Measurements from ENCODE around the gene PTHLH. TPM values are rescaled to one million over a fixed set of nuclear protein-coding genes. Genes with fewer than 3 reads are reported as not detected.
A peak's percentile ranks its signal among the peaks of the same experiment; 100 is the strongest.

The PTHLH gene
- total RNA-seq, 2 experiments from 2014 or later: not detected

GRCh38 chr12:27957366-27957765 is 15.2 kb downstream of the PTHLH start:
- CTCF ChIA-PET: interaction anchor here (0.6 kb wide), 1 partner anchor 17 kb away, joined by 3 read pairs; no protein-coding TSS in a partner anchor
- no peak overlapping the region for H3K4me3 Mint-ChIP-seq
- H3K9me3 Mint-ChIP-seq (ENCODE audit: insufficient read depth): no peaks in the 10 kb centered on the region
- no peaks in the 10 kb centered on the region for H3K36me3 Mint-ChIP-seq (ENCODE audit: low read depth)
- no peaks in the 10 kb centered on the region for H3K4me1 Mint-ChIP-seq (ENCODE audit: low read depth)
- no peak overlapping the region for H3K27ac Mint-ChIP-seq
- ATAC-seq: no peak
- POLR2A ChIA-PET: no interaction called here
- H3K27me3 Mint-ChIP-seq (ENCODE audit: low read depth): peaks cover 31% of the 10 kb centered on the region
- no peak for DNase-seq

- no peak for DNase-seq
- no peak overlapping the region for H3K27ac Mint-ChIP-seq
- ChIA-PET POLR2A (no interaction called here), CTCF (no interaction called here)
- no peak for ATAC-seq
- no peaks in the 10 kb centered on the region for H3K36me3 Mint-ChIP-seq (ENCODE audit: low read depth)
- peaks cover 24% of the 10 kb centered on the region for H3K27me3 Mint-ChIP-seq (ENCODE audit: low read depth)
- H3K4me1 Mint-ChIP-seq (ENCODE audit: low read depth): no peaks in the 10 kb centered on the region
- no peak overlapping the region for H3K4me3 Mint-ChIP-seq
- no peaks in the 10 kb centered on the region for H3K9me3 Mint-ChIP-seq (ENCODE audit: insufficient read depth)
These were observed 18.7 kb downstream of the PTHLH start for GRCh38 chr12:27953817-27954216.

- Mint-ChIP-seq H3K27me3 (ENCODE audit: low read depth) (peaks cover 19% of the 10 kb centered on the region), H3K36me3 (ENCODE audit: low read depth) (no peaks in the 10 kb centered on the region), H3K4me1 (ENCODE audit: low read depth) (no peaks in the 10 kb centered on the region), H3K9me3 (ENCODE audit: insufficient read depth) (no peaks in the 10 kb centered on the region), H3K4me3 (no peak overlapping the region), H3K27ac (no peak overlapping the region)
- ChIA-PET CTCF (interaction anchor here (1.5 kb wide), 1 partner anchor 13 kb away, joined by 7 read pairs; no protein-coding TSS in a partner anchor), POLR2A (no interaction called here)
- DNase-seq (no peak), ATAC-seq (no peak)
These were observed 19.2 kb downstream of the PTHLH start for GRCh38 chr12:27953348-27953747.

GRCh38 chr12:27952510-27952909 is 20.0 kb downstream of the PTHLH start:
- no peak for DNase-seq
- ATAC-seq: no peak
- POLR2A ChIA-PET: no interaction called here
- Mint-ChIP-seq H3K27ac (no peak overlapping the region), H3K27me3 (ENCODE audit: low read depth) (peaks cover 16% of the 10 kb centered on the region), H3K4me1 (ENCODE audit: low read depth) (no peaks in the 10 kb centered on the region), H3K4me3 (no peak overlapping the region), H3K36me3 (ENCODE audit: low read depth) (no peaks in the 10 kb centered on the region), H3K9me3 (ENCODE audit: insufficient read depth) (no peaks in the 10 kb centered on the region)
- CTCF ChIA-PET: interaction anchor here (1.5 kb wide), 1 partner anchor 12 kb away, joined by 7 read pairs; no protein-coding TSS in a partner anchor

- no peaks in the 10 kb centered on the region for H3K9me3 Mint-ChIP-seq (ENCODE audit: insufficient read depth)
- no peaks in the 10 kb centered on the region for H3K4me1 Mint-ChIP-seq (ENCODE audit: low read depth)
- ChIA-PET CTCF (interaction anchor here (1.5 kb wide), 1 partner anchor 11 kb away, joined by 7 read pairs; no protein-coding TSS in a partner anchor), POLR2A (no interaction called here)
- peaks cover 12% of the 10 kb centered on the region for H3K27me3 Mint-ChIP-seq (ENCODE audit: low read depth)
- H3K4me3 Mint-ChIP-seq: no peak overlapping the region
- no peak overlapping the region for H3K27ac Mint-ChIP-seq
- ATAC-seq (no peak), DNase-seq (no peak)
- no peaks in the 10 kb centered on the region for H3K36me3 Mint-ChIP-seq (ENCODE audit: low read depth)
These were observed 20.6 kb downstream of the PTHLH start for GRCh38 chr12:27951898-27952297.

- no peaks in the 10 kb centered on the region for H3K9me3 Mint-ChIP-seq (ENCODE audit: insufficient read depth)
- no peaks in the 10 kb centered on the region for H3K4me1 Mint-ChIP-seq (ENCODE audit: low read depth)
- ATAC-seq (no peak), DNase-seq (no peak)
- no peak overlapping the region for H3K4me3 Mint-ChIP-seq
- ChIA-PET CTCF (no interaction called here), POLR2A (no interaction called here)
- H3K27me3 Mint-ChIP-seq (ENCODE audit: low read depth): peaks cover 5% of the 10 kb centered on the region
- no peak overlapping the region for H3K27ac Mint-ChIP-seq
- no peaks in the 10 kb centered on the region for H3K36me3 Mint-ChIP-seq (ENCODE audit: low read depth)
These were observed 26.1 kb downstream of the PTHLH start for GRCh38 chr12:27946421-27946820.

GRCh38 chr12:27940756-27941402 is 31.7 kb downstream of the PTHLH start:
- DNase-seq (peak; percentile 78), ATAC-seq (peak; percentile 81)
- no peak overlapping the region for H3K27ac Mint-ChIP-seq
- POLR2A ChIA-PET: no interaction called here
- H3K36me3 Mint-ChIP-seq (ENCODE audit: low read depth): no peaks in the 10 kb centered on the region
- H3K4me1 Mint-ChIP-seq (ENCODE audit: low read depth): no peaks in the 10 kb centered on the region
- peaks cover 13% of the 10 kb centered on the region for H3K27me3 Mint-ChIP-seq (ENCODE audit: low read depth)
- no peak overlapping the region for H3K4me3 Mint-ChIP-seq
- no peaks in the 10 kb centered on the region for H3K9me3 Mint-ChIP-seq (ENCODE audit: insufficient read depth)
- CTCF ChIA-PET: interaction anchor here (0.7 to 4.7 kb wide), 12 partner anchors 12 to 1748 kb away, joined by 3 to 63 read pairs (median 3); no protein-coding TSS in a partner anchor

- ChIA-PET CTCF (interaction anchor here (0.9 to 4.7 kb wide), 9 partner anchors 12 to 1747 kb away, joined by 3 to 63 read pairs (median 3); no protein-coding TSS in a partner anchor), POLR2A (no interaction called here)
- Mint-ChIP-seq H3K36me3 (ENCODE audit: low read depth) (no peaks in the 10 kb centered on the region), H3K9me3 (ENCODE audit: insufficient read depth) (no peaks in the 10 kb centered on the region), H3K27me3 (ENCODE audit: low read depth) (peaks cover 13% of the 10 kb centered on the region), H3K4me1 (ENCODE audit: low read depth) (no peaks in the 10 kb centered on the region), H3K27ac (no peak overlapping the region), H3K4me3 (no peak overlapping the region)
- DNase-seq (no peak), ATAC-seq (no peak)
These were observed 32.3 kb downstream of the PTHLH start for GRCh38 chr12:27940245-27940644.

GRCh38 chr12:27937768-27938167 is 34.8 kb downstream of the PTHLH start:
- POLR2A ChIA-PET: no interaction called here

GRCh38 chr12:27936196-27936595 is 36.3 kb downstream of the PTHLH start:
- CTCF ChIA-PET: no interaction called here
- no peak overlapping the region for H3K27ac Mint-ChIP-seq
- H3K4me3 Mint-ChIP-seq: no peak overlapping the region

More at GRCh38 chr12:27937768-27938167, 34.8 kb downstream of the PTHLH start:
- CTCF ChIA-PET: interaction anchor here (2.1 kb wide), 1 partner anchor 205 kb away, joined by 15 read pairs; no protein-coding TSS in a partner anchor
- Mint-ChIP-seq H3K27ac (no peak overlapping the region), H3K4me1 (ENCODE audit: low read depth) (no peaks in the 10 kb centered on the region), H3K27me3 (ENCODE audit: low read depth) (peaks cover 18% of the 10 kb centered on the region), H3K36me3 (ENCODE audit: low read depth) (no peaks in the 10 kb centered on the region), H3K4me3 (no peak overlapping the region), H3K9me3 (ENCODE audit: insufficient read depth) (no peaks in the 10 kb centered on the region)
- no peak for DNase-seq
- ATAC-seq: no peak

GRCh38 chr12:27934276-27934675 is 38.3 kb downstream of the PTHLH start:
- H3K27ac Mint-ChIP-seq: no peak overlapping the region
- H3K36me3 Mint-ChIP-seq (ENCODE audit: low read depth): no peaks in the 10 kb centered on the region

More at GRCh38 chr12:27936196-27936595, 36.3 kb downstream of the PTHLH start:
- H3K4me1 Mint-ChIP-seq (ENCODE audit: low read depth): no peaks in the 10 kb centered on the region
- H3K27me3 Mint-ChIP-seq (ENCODE audit: low read depth): peaks cover 18% of the 10 kb centered on the region
- DNase-seq (no peak), ATAC-seq (no peak)
- POLR2A ChIA-PET: no interaction called here
- H3K9me3 Mint-ChIP-seq (ENCODE audit: insufficient read depth): no peaks in the 10 kb centered on the region
- no peaks in the 10 kb centered on the region for H3K36me3 Mint-ChIP-seq (ENCODE audit: low read depth)

GRCh38 chr12:27931390-27931789 is 41.1 kb downstream of the PTHLH start:
- no peaks in the 10 kb centered on the region for H3K4me1 Mint-ChIP-seq (ENCODE audit: low read depth)
- no peaks in the 10 kb centered on the region for H3K36me3 Mint-ChIP-seq (ENCODE audit: low read depth)
- ATAC-seq (no peak), DNase-seq (no peak)
- H3K9me3 Mint-ChIP-seq (ENCODE audit: insufficient read depth): no peaks in the 10 kb centered on the region
- ChIA-PET POLR2A (no interaction called here), CTCF (no interaction called here)
- no peak overlapping the region for H3K27ac Mint-ChIP-seq
- H3K4me3 Mint-ChIP-seq: no peak overlapping the region
- peaks cover 10% of the 10 kb centered on the region for H3K27me3 Mint-ChIP-seq (ENCODE audit: low read depth)

More at GRCh38 chr12:27934276-27934675, 38.3 kb downstream of the PTHLH start:
- DNase-seq: no peak
- H3K27me3 Mint-ChIP-seq (ENCODE audit: low read depth): peaks cover 16% of the 10 kb centered on the region
- H3K4me3 Mint-ChIP-seq: no peak overlapping the region
- no peaks in the 10 kb centered on the region for H3K4me1 Mint-ChIP-seq (ENCODE audit: low read depth)
- H3K9me3 Mint-ChIP-seq (ENCODE audit: insufficient read depth): no peaks in the 10 kb centered on the region
- ATAC-seq: no peak
- POLR2A ChIA-PET: no interaction called here
- CTCF ChIA-PET: no interaction called here

All from activated CD8-positive, alpha-beta T cell treated with anti-CD3 and anti-CD28 coated beads, Interleukin-2, amount 10 ng/mL, durations not matched to agents 7 days and 5 days (primary cell).